ENCODE data around the gene ELMOD3.
"Not testable (repeated sequence)": the region's sequence is repeated elsewhere in the genome, so short reads cannot be mapped to it uniquely, and the experiment has no call there.

ELMOD3 gene

GRCh38 chr2:85329701-85330100 is 24.9 kb upstream of the ELMOD3 start:
- DNase-seq, result not testable (repeated sequence)

GRCh38 chr2:85330839-85331636 is 23.5 kb upstream of the ELMOD3 start:
- DNase-seq, result no peak

GRCh38 chr2:85333877-85334276 is 20.7 kb upstream of the ELMOD3 start:
- not testable (repeated sequence) for DNase-seq

- no peak for DNase-seq
Measured at GRCh38 chr2:85334928-85335327, 19.6 kb upstream of the ELMOD3 start.

GRCh38 chr2:85340034-85340892 is 14.3 kb upstream of the ELMOD3 start:
- DNase-seq, result no peak

- DNase-seq, result no peak
Measured at GRCh38 chr2:85341269-85342029, 13.1 kb upstream of the ELMOD3 start.

GRCh38 chr2:85342156-85342555 is 12.4 kb upstream of the ELMOD3 start:
- DNase-seq, result no peak

- not testable (repeated sequence) for DNase-seq
Measured at GRCh38 chr2:85343207-85343895, 11.2 kb upstream of the ELMOD3 start.

GRCh38 chr2:85344356-85344954 is 10.1 kb upstream of the ELMOD3 start:
- no peak for DNase-seq

GRCh38 chr2:85347599-85347998 is 7.0 kb upstream of the ELMOD3 start:
- DNase-seq, result no peak

GRCh38 chr2:85353876-85354285 is 688 bp upstream of the ELMOD3 start:
- no peak for DNase-seq

- DNase-seq, result no peak
Measured at GRCh38 chr2:85355073-85355410, 473 bp downstream of the ELMOD3 start.

- DNase-seq, result no peak
Measured at GRCh38 chr2:85355521-85355920, 952 bp downstream of the ELMOD3 start.

GRCh38 chr2:85356186-85356585 is 1.6 kb downstream of the ELMOD3 start:
- no peak for DNase-seq

- DNase-seq, result no peak
Measured at GRCh38 chr2:85357736-85358135, 3.2 kb downstream of the ELMOD3 start.

- DNase-seq, result not testable (repeated sequence)
Measured at GRCh38 chr2:85362653-85363387, 8.3 kb downstream of the ELMOD3 start.

GRCh38 chr2:85367180-85367579 is 12.6 kb downstream of the ELMOD3 start:
- DNase-seq, result no peak

- no peak for DNase-seq
Measured at GRCh38 chr2:85368921-85369320, 14.4 kb downstream of the ELMOD3 start.

GRCh38 chr2:85369500-85369899 is 14.9 kb downstream of the ELMOD3 start:
- no peak for DNase-seq

- no peak for DNase-seq
Measured at GRCh38 chr2:85371045-85371444, 16.5 kb downstream of the ELMOD3 start.

GRCh38 chr2:85376291-85377065 is 21.9 kb downstream of the ELMOD3 start:
- DNase-seq, result no peak

Measured in NCI-H345 (cell line).